Sigmoid colon (tissue), 4 donors: ENCODE measurements around the gene CRYBG3.

ENCODE experiments used
- CTCF ChIP-seq, 4 experiments: fragments of 450-650 bp in 3 of 4; fragments of 200-600 bp in 1 of 4; IDR thresholded peaks; one replicate each; pipeline ENCODE4 v1.5.1; 2016 to 2019; ENCODE audit warnings: antibody characterized with exemption in 4 of 4, mild to moderate bottlenecking in 3 of 4, moderate library complexity in 2 of 4
- EP300 ChIP-seq, 4 donors: sonication (generic); formaldehyde crosslinking; IDR thresholded peaks; one replicate each; pipeline ENCODE4 v1.6.1; 2017; ENCODE audit warnings: antibody characterized with exemption in 4 of 4
- POLR2A ChIP-seq, 2 donors: fragments of 450-650 bp; IDR thresholded peaks; one replicate each; pipeline ENCODE4 v1.6.1; 2016; ENCODE audit warnings: antibody characterized with exemption in 2 of 2, mild to moderate bottlenecking in 2 of 2, moderate library complexity in 2 of 2
- POLR2AphosphoS5 ChIP-seq, 4 donors: sonication (generic); formaldehyde crosslinking; IDR thresholded peaks; one replicate each; pipeline ENCODE4 v1.6.1; 2017; ENCODE audit warnings: antibody characterized with exemption in 4 of 4

GRCh38 chr3:97816811-97817210 is 5.0 kb upstream of the CRYBG3 start:
- TF ChIP-seq CTCF (IDR thresholded peaks at IDR 0.05) (no peak), POLR2A (IDR thresholded peaks at IDR 0.05) (no peak), POLR2AphosphoS5 (IDR thresholded peaks at IDR 0.05) (no peak), EP300 (IDR thresholded peaks at IDR 0.05) (no peak)
